ENCODE results near the gene ERC2.

ERC2 gene

DNA sequence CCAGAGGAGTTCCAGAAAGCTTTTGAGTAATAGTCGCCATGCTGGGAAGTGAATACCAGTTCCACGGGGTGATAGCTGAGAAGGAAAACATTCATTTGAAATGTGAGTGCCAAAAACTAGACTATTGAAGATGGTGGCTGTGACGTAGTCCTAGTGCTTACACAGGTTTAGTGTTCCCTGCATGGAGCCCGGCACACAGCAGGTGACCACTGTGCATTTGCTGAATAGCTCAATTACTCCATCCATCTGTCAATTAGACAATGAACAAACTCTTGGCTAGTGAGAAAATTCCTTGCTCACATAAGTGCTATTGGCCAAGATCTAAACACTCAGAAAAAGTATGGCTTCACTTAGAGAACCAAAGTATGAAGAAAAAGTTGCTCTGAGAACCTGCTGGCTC lies 533.0 kb downstream of the ERC2 start (continued):
- TF ChIP-seq, protein P1, sequence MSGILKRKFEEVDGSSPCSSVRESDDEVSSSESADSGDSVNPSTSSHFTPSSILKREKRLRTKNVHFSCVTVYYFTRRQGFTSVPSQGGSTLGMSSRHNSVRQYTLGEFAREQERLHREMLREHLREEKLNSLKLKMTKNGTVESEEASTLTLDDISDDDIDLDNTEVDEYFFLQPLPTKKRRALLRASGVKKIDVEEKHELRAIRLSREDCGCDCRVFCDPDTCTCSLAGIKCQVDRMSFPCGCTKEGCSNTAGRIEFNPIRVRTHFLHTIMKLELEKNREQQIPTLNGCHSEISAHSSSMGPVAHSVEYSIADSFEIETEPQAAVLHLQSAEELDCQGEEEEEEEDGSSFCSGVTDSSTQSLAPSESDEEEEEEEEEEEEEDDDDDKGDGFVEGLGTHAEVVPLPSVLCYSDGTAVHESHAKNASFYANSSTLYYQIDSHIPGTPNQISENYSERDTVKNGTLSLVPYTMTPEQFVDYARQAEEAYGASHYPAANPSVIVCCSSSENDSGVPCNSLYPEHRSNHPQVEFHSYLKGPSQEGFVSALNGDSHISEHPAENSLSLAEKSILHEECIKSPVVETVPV (CRISPR knock-in tag; IDR thresholded peaks at IDR 0.05) = no peak
- TF ChIP-seq SNAI2 (CRISPR knock-in tag; IDR thresholded peaks at IDR 0.05) = no peak
- no peak for TF ChIP-seq RARB (CRISPR knock-in tag; IDR thresholded peaks at IDR 0.05)
- TF ChIP-seq TOX (CRISPR knock-in tag; IDR thresholded peaks at IDR 0.05; ENCODE audit: borderline replicate concordance) = no peak
- TF ChIP-seq, protein P2, sequence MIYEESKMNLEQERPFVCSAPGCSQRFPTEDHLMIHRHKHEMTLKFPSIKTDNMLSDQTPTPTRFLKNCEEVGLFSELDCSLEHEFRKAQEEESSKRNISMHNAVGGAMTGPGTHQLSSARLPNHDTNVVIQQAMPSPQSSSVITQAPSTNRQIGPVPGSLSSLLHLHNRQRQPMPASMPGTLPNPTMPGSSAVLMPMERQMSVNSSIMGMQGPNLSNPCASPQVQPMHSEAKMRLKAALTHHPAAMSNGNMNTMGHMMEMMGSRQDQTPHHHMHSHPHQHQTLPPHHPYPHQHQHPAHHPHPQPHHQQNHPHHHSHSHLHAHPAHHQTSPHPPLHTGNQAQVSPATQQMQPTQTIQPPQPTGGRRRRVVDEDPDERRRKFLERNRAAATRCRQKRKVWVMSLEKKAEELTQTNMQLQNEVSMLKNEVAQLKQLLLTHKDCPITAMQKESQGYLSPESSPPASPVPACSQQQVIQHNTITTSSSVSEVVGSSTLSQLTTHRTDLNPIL (CRISPR knock-in tag; IDR thresholded peaks at IDR 0.05; ENCODE audit: low read depth) = no peak

DNA sequence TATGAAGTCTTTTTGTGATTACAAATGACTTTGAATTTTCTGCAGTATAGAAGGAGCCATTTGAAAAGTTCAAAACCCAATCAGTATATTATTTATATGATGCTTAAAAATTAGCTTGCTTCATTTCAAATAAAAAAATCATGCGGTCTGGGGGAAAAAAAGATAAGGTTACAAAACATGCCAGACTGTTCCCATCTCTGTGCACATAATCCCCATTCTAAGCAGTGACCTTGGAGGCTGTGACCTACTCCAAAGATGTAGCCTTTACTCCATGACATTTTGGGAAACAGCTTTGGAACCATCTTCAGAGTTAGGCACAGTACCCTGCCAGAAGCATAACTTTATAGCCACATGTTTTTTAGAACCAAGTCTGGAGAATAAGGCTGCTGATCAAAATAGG lies 533.5 kb downstream of the ERC2 start:
- TF ChIP-seq, protein P2 (CRISPR knock-in tag; IDR thresholded peaks at IDR 0.05; ENCODE audit: low read depth) = no peak
- TF ChIP-seq OSR1 (CRISPR knock-in tag; IDR thresholded peaks at IDR 0.05) = no peak
- TF ChIP-seq CSDC2 (CRISPR knock-in tag; IDR thresholded peaks at IDR 0.05) = no peak
- TF ChIP-seq PPARA (CRISPR knock-in tag; IDR thresholded peaks at IDR 0.05; ENCODE audit: borderline replicate concordance) = no peak

DNA sequence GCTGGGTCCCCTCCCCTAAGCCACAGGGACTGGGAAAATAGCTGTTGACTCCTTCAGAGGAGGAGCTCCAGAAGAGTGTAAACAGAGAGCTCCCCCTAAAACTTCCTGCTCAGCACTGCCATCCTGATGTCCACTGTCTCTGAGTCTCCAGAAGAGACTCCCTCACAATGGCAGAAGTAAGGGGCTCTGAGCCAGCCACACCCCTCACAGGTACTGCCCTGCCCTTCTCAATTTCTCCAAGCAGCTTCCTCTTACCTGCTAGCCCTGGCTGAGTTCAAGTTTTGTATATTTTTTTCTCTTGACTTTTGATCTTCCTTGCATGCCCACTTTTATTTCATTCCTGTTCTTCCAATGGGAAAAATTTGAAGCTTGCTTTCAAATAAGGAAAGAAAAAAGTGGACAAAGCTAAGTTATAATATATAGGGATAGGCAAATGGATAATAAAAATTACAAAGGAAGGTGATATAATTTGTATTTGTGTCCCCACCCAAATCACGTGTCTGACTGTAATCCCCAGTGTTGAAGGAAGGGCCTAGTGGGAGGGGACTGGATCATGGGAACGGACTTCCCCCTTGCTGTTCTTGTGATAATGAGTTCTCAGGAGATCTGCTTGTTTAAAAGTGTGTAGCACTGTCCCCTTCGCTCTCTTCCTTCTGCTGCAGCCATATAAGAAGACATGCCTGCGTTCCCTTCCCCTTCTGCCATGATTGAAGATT lies 539.0 kb downstream of the ERC2 start:
- TF ChIP-seq ZFP3 (CRISPR knock-in tag; IDR thresholded peaks at IDR 0.05) = no peak
- no peak for TF ChIP-seq SNAI2 (CRISPR knock-in tag; IDR thresholded peaks at IDR 0.05)
- ATAC-seq = no peak

More for the DNA sequence above, 533.5 kb downstream of the ERC2 start:
- no peak for ATAC-seq

DNA sequence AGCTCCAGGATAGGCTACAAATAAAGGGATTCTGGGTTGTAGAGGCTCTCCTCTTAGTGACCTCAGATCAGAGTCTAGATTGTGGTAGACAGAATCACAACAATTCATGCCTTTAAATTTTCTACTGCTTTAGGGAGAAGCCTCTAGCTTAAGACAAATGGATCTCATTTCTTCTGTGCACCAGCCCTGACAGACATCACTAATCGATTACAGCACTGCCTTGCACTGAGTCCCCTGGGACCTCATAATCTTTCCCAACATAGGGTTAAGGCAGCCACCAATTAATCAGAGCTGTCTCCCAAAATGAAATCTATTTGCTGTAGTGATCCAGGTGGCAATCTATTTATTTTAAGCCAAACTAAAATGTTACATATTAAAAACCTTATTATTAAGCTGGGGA lies 544.6 kb downstream of the ERC2 start:
- no peak for TF ChIP-seq ISL1 (CRISPR knock-in tag; IDR thresholded peaks at IDR 0.05)
- TF ChIP-seq ZFP3 (CRISPR knock-in tag; IDR thresholded peaks at IDR 0.05) = no peak
- TF ChIP-seq, protein P2 (CRISPR knock-in tag; IDR thresholded peaks at IDR 0.05; ENCODE audit: low read depth) = no peak
- no peak for ATAC-seq

DNA sequence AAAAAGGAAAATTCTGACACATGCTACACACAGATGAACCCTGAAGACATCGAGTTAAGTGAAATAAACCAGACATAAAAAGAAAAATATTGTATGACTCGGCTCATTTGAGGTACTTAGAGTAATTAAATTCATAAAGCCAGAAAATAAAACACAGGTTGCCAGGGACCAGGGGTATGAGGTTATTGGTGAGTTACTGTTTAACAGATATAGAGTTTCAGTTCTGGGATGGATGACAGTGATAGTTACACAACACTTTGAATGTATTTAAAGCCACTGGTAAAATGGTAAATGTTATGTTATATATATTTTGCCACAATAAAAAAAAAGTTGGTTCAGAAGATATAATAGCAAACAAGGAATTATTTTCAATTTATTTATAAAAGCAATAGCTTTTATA lies 545.1 kb downstream of the ERC2 start:
- no peak for ATAC-seq
- TF ChIP-seq PPARA (CRISPR knock-in tag; IDR thresholded peaks at IDR 0.05; ENCODE audit: borderline replicate concordance) (no peak), ISL1 (CRISPR knock-in tag; IDR thresholded peaks at IDR 0.05) (peak; percentile 67)

DNA sequence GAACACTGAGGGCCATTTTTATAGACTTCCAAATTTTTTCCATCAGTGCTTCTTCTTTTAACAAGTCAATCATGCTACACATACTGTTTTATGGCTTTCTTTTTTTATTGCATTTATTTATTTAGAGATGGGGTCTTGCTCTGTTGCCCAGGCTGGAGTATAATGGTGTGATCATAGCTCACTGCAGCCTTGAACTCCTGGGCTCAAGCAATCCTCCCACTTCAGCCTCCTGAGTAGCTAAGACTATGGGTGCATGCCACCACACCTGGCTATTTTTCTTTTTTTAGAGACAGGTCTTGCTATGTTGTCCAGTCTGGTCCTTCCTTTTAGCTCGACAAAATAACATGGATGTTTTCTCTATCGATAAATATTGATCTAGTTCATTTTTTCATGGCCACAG lies 555.4 kb downstream of the ERC2 start:
- no peak for ATAC-seq
- TF ChIP-seq OSR1 (CRISPR knock-in tag; IDR thresholded peaks at IDR 0.05) (no peak), ISL1 (CRISPR knock-in tag; IDR thresholded peaks at IDR 0.05) (no peak), ZNF565 (CRISPR knock-in tag; conservative IDR thresholded peaks at IDR 0.05; ENCODE audit: low read depth) (no peak), ARNTL (CRISPR knock-in tag; IDR thresholded peaks at IDR 0.05; ENCODE audit: borderline replicate concordance, low read depth) (no peak), ZC3H10 (CRISPR knock-in tag; IDR thresholded peaks at IDR 0.05) (no peak), CSDC2 (CRISPR knock-in tag; IDR thresholded peaks at IDR 0.05) (no peak), GLIS3 (CRISPR knock-in tag; IDR thresholded peaks at IDR 0.05) (no peak), ZFP3 (CRISPR knock-in tag; IDR thresholded peaks at IDR 0.05) (no peak), ESRRG (CRISPR knock-in tag; IDR thresholded peaks at IDR 0.05) (no peak), BACH2 (CRISPR knock-in tag; IDR thresholded peaks at IDR 0.05; ENCODE audit: borderline replicate concordance) (no peak), ZNF8 (CRISPR knock-in tag; IDR thresholded peaks at IDR 0.05) (no peak), SNAI2 (CRISPR knock-in tag; IDR thresholded peaks at IDR 0.05) (no peak)
- TF ChIP-seq, protein P1 (CRISPR knock-in tag; IDR thresholded peaks at IDR 0.05) = no peak
- TF ChIP-seq, protein P2 (CRISPR knock-in tag; IDR thresholded peaks at IDR 0.05; ENCODE audit: low read depth) = no peak
- TF ChIP-seq, protein P3, sequence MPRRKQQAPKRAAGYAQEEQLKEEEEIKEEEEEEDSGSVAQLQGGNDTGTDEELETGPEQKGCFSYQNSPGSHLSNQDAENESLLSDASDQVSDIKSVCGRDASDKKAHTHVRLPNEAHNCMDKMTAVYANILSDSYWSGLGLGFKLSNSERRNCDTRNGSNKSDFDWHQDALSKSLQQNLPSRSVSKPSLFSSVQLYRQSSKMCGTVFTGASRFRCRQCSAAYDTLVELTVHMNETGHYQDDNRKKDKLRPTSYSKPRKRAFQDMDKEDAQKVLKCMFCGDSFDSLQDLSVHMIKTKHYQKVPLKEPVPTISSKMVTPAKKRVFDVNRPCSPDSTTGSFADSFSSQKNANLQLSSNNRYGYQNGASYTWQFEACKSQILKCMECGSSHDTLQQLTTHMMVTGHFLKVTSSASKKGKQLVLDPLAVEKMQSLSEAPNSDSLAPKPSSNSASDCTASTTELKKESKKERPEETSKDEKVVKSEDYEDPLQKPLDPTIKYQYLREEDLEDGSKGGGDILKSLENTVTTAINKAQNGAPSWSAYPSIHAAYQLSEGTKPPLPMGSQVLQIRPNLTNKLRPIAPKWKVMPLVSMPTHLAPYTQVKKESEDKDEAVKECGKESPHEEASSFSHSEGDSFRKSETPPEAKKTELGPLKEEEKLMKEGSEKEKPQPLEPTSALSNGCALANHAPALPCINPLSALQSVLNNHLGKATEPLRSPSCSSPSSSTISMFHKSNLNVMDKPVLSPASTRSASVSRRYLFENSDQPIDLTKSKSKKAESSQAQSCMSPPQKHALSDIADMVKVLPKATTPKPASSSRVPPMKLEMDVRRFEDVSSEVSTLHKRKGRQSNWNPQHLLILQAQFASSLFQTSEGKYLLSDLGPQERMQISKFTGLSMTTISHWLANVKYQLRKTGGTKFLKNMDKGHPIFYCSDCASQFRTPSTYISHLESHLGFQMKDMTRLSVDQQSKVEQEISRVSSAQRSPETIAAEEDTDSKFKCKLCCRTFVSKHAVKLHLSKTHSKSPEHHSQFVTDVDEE (CRISPR knock-in tag; IDR thresholded peaks at IDR 0.05) = no peak

Data from SK-N-SH treated with all-trans-retinoic acid at 6 μM for 48 hours (cell line).